Measurements from ENCODE around the gene TRIM16. TPM values are rescaled to one million over a fixed set of nuclear protein-coding genes. Genes with fewer than 3 reads are reported as not detected.
"Not testable (repeated sequence)": the region's sequence is repeated elsewhere in the genome, so short reads cannot be mapped to it uniquely, and the experiment has no call there.

The TRIM16 gene
- total RNA-seq, result 31.8 and 34.8 TPM in 2 replicates
- long read RNA-seq, transcript TRIM16-211 (5 exons, 1,979 nt), result major isoform, 5 of 62 reads
- long read RNA-seq, partial matches to known transcripts, result 15 of 62 reads
- long read RNA-seq, other reads (novel, unspliced or antisense), result 41 of 62 reads

- Mint-ChIP-seq H3K27ac (ENCODE audit: unreplicated experiment) (peak within 1 kb of the TSS; percentile 97), H3K4me1 (peaks cover 30% of the 10 kb centered on the region), H3K4me3 (peak within 1 kb of the TSS; percentile 94)
- not testable (repeated sequence) for H3K27me3 Mint-ChIP-seq (ENCODE audit: low read depth); H3K36me3 Mint-ChIP-seq (ENCODE audit: low read depth); H3K9me3 Mint-ChIP-seq
- peak; percentile 53 for TF ChIP-seq CTCF (conservative IDR thresholded peaks at IDR 0.05)
- peak; percentile 57 for DNase-seq (ENCODE audit: low read depth, low spot score)
Measured at GRCh38 chr17:15683824-15684478, at the start of gene TRIM16. Gene TRIM16, minus strand, starts transcription at chr17:15684311. Its CDS starts 32,702 bp downstream, at chr17:15651609.

GRCh38 chr17:15733174-15733789 is 49.2 kb upstream of the TRIM16 start:
- not testable (repeated sequence) for H3K9me3 Mint-ChIP-seq; H3K27me3 Mint-ChIP-seq (ENCODE audit: low read depth); H3K4me3 Mint-ChIP-seq; H3K36me3 Mint-ChIP-seq (ENCODE audit: low read depth); H3K4me1 Mint-ChIP-seq; H3K27ac Mint-ChIP-seq (ENCODE audit: unreplicated experiment); DNase-seq (ENCODE audit: low read depth, low spot score)

GRCh38 chr17:15731900-15732299 is 47.8 kb upstream of the TRIM16 start, which contains the start of gene TBC1D26:
Gene TBC1D26, plus strand, starts transcription at chr17:15732283. Its CDS starts 3,066 bp downstream, at chr17:15735349.
- not testable (repeated sequence) for H3K36me3 Mint-ChIP-seq (ENCODE audit: low read depth); H3K4me1 Mint-ChIP-seq; DNase-seq (ENCODE audit: low read depth, low spot score); H3K4me3 Mint-ChIP-seq; H3K27ac Mint-ChIP-seq (ENCODE audit: unreplicated experiment); H3K27me3 Mint-ChIP-seq (ENCODE audit: low read depth); H3K9me3 Mint-ChIP-seq

- not testable (repeated sequence) for DNase-seq (ENCODE audit: low read depth, low spot score); H3K4me3 Mint-ChIP-seq; H3K27ac Mint-ChIP-seq (ENCODE audit: unreplicated experiment); H3K9me3 Mint-ChIP-seq; H3K4me1 Mint-ChIP-seq; H3K36me3 Mint-ChIP-seq (ENCODE audit: low read depth); H3K27me3 Mint-ChIP-seq (ENCODE audit: low read depth)
Measured at GRCh38 chr17:15730535-15730934, 46.4 kb upstream of the TRIM16 start.

- peaks cover 61% of the 10 kb centered on the region for H3K36me3 Mint-ChIP-seq (ENCODE audit: low read depth)
- not testable (repeated sequence) for H3K27me3 Mint-ChIP-seq (ENCODE audit: low read depth); DNase-seq (ENCODE audit: low read depth, low spot score); H3K27ac Mint-ChIP-seq (ENCODE audit: unreplicated experiment); H3K4me1 Mint-ChIP-seq
- peaks cover 14% of the 10 kb centered on the region for H3K9me3 Mint-ChIP-seq
- peak overlapping the region; percentile 23 for H3K4me3 Mint-ChIP-seq
Measured at GRCh38 chr17:15716601-15717563, 32.8 kb upstream of the TRIM16 start.

- not testable (repeated sequence) for H3K27me3 Mint-ChIP-seq (ENCODE audit: low read depth); H3K4me1 Mint-ChIP-seq; H3K27ac Mint-ChIP-seq (ENCODE audit: unreplicated experiment); DNase-seq (ENCODE audit: low read depth, low spot score); H3K4me3 Mint-ChIP-seq
- H3K9me3 Mint-ChIP-seq, result peaks cover 15% of the 10 kb centered on the region
- H3K36me3 Mint-ChIP-seq (ENCODE audit: low read depth), result peaks cover 72% of the 10 kb centered on the region
Measured at GRCh38 chr17:15708879-15709278, 24.8 kb upstream of the TRIM16 start.

GRCh38 chr17:15704813-15705212 is 20.7 kb upstream of the TRIM16 start:
- not testable (repeated sequence) for H3K27me3 Mint-ChIP-seq (ENCODE audit: low read depth); DNase-seq (ENCODE audit: low read depth, low spot score); H3K27ac Mint-ChIP-seq (ENCODE audit: unreplicated experiment); H3K4me1 Mint-ChIP-seq
- H3K36me3 Mint-ChIP-seq (ENCODE audit: low read depth), result peaks cover 69% of the 10 kb centered on the region
- peak overlapping the region; percentile 47 for H3K4me3 Mint-ChIP-seq
- peaks cover 14% of the 10 kb centered on the region for H3K9me3 Mint-ChIP-seq

GRCh38 chr17:15704239-15704638 is 20.1 kb upstream of the TRIM16 start:
- H3K36me3 Mint-ChIP-seq (ENCODE audit: low read depth), result peaks cover 64% of the 10 kb centered on the region
- not testable (repeated sequence) for H3K27ac Mint-ChIP-seq (ENCODE audit: unreplicated experiment)

GRCh38 chr17:15699937-15700336 is 15.8 kb upstream of the TRIM16 start:
- not testable (repeated sequence) for DNase-seq (ENCODE audit: low read depth, low spot score)
- peak overlapping the region; percentile 97 for H3K27ac Mint-ChIP-seq (ENCODE audit: unreplicated experiment)

More at GRCh38 chr17:15704239-15704638, 20.1 kb upstream of the TRIM16 start:
- H3K27me3 Mint-ChIP-seq (ENCODE audit: low read depth); DNase-seq (ENCODE audit: low read depth, low spot score); H3K4me1 Mint-ChIP-seq; H3K4me3 Mint-ChIP-seq: not testable (repeated sequence)
- H3K9me3 Mint-ChIP-seq, result peaks cover 11% of the 10 kb centered on the region

GRCh38 chr17:15699413-15699924 is 15.4 kb upstream of the TRIM16 start, which contains the start of gene ZNF286A:
Gene ZNF286A, plus strand, starts transcription at chr17:15699752. Its CDS starts 578 bp downstream, at chr17:15700330.
- Mint-ChIP-seq H3K4me3 (peak within 1 kb of the TSS; percentile 92), H3K4me1 (peaks cover 12% of the 10 kb centered on the region), H3K27ac (ENCODE audit: unreplicated experiment) (peak within 1 kb of the TSS; percentile 97), H3K36me3 (ENCODE audit: low read depth) (peaks cover 24% of the 10 kb centered on the region)
- not testable (repeated sequence) for H3K9me3 Mint-ChIP-seq; H3K27me3 Mint-ChIP-seq (ENCODE audit: low read depth)
- peak; percentile 98 for DNase-seq (ENCODE audit: low read depth, low spot score)

More at GRCh38 chr17:15699937-15700336, 15.8 kb upstream of the TRIM16 start:
- H3K9me3 Mint-ChIP-seq; H3K27me3 Mint-ChIP-seq (ENCODE audit: low read depth): not testable (repeated sequence)
- peaks cover 27% of the 10 kb centered on the region for H3K36me3 Mint-ChIP-seq (ENCODE audit: low read depth)
- H3K4me1 Mint-ChIP-seq, result peaks cover 12% of the 10 kb centered on the region
- H3K4me3 Mint-ChIP-seq, result peak overlapping the region; percentile 92

- H3K9me3 Mint-ChIP-seq; H3K27me3 Mint-ChIP-seq (ENCODE audit: low read depth); H3K27ac Mint-ChIP-seq (ENCODE audit: unreplicated experiment); DNase-seq (ENCODE audit: low read depth, low spot score): not testable (repeated sequence)
- peaks cover 22% of the 10 kb centered on the region for H3K36me3 Mint-ChIP-seq (ENCODE audit: low read depth)
- H3K4me3 Mint-ChIP-seq, result peak overlapping the region; percentile 92
- H3K4me1 Mint-ChIP-seq, result peaks cover 12% of the 10 kb centered on the region
Measured at GRCh38 chr17:15698967-15699366, 14.9 kb upstream of the TRIM16 start.
